Measurements from ENCODE around the gene FOXL1. TPM values are rescaled to one million over a fixed set of nuclear protein-coding genes. Genes with fewer than 3 reads are reported as not detected.

The FOXL1 gene
- total RNA-seq, 3 donors from 2014 or later (not counting 1 experiment from before 2014, with no cell fraction given): 0.10 TPM; not detected in 2

GRCh38 chr16:86621966-86622365 lies 43.6 kb downstream of the FOXL1 start:
- no peak overlapping the region for H3K27ac ChIP-seq (ENCODE audit: low read length)
- H3K9me3 ChIP-seq (ENCODE audit: control insufficient read depth, insufficient read depth, low read length): no peaks in the 10 kb centered on the region
- no peak for DNase-seq
- H3K27ac Mint-ChIP-seq: no peak overlapping the region
- 89% methylated on average over 10 of the region's 10 CpGs for WGBS (ENCODE audit: insufficient coverage)
- no peaks in the 10 kb centered on the region for H3K4me1 ChIP-seq (ENCODE audit: control insufficient read depth, insufficient read depth, low read length)
- no peak overlapping the region for H3K4me3 ChIP-seq (ENCODE audit: low read length)
- H3K9me3 Mint-ChIP-seq: no peaks in the 10 kb centered on the region
- H3K27me3 Mint-ChIP-seq (ENCODE audit: low read depth in 2 of 2): no peaks in the 10 kb centered on the region
- no peaks in the 10 kb centered on the region for H3K4me1 Mint-ChIP-seq
- H3K36me3 Mint-ChIP-seq: no peaks in the 10 kb centered on the region
- H3K4me3 Mint-ChIP-seq: no peak overlapping the region
- no peaks in the 10 kb centered on the region for H3K27me3 ChIP-seq (ENCODE audit: control insufficient read depth, insufficient read depth, low read length)
- intact Hi-C loops (cut with micrococcal nuclease): no loop called here
- ATAC-seq: no peak
- H3K36me3 ChIP-seq (ENCODE audit: control insufficient read depth, insufficient read depth, low read length): no peaks in the 10 kb centered on the region
- no peak for TF ChIP-seq CTCF (IDR thresholded peaks at IDR 0.05)

GRCh38 chr16:86622700-86623615 lies 44.6 kb downstream of the FOXL1 start:
- TF ChIP-seq CTCF (IDR thresholded peaks at IDR 0.05): no peak
- no peaks in the 10 kb centered on the region for H3K36me3 ChIP-seq (ENCODE audit: control insufficient read depth, insufficient read depth, low read length)
- Mint-ChIP-seq H3K36me3 (no peaks in the 10 kb centered on the region), H3K27ac (no peak overlapping the region), H3K4me1 (no peaks in the 10 kb centered on the region), H3K4me3 (no peak overlapping the region), H3K27me3 (ENCODE audit: low read depth in 2 of 2) (no peaks in the 10 kb centered on the region), H3K9me3 (no peaks in the 10 kb centered on the region)
- H3K4me3 ChIP-seq (ENCODE audit: low read length): no peak overlapping the region
- DNase-seq (no peak), ATAC-seq (no peak)
- 89% methylated on average over 16 of the region's 16 CpGs for WGBS (ENCODE audit: insufficient coverage)
- intact Hi-C loops (cut with micrococcal nuclease): no loop called here
- H3K9me3 ChIP-seq (ENCODE audit: control insufficient read depth, insufficient read depth, low read length): no peaks in the 10 kb centered on the region
- H3K27ac ChIP-seq (ENCODE audit: low read length): no peak overlapping the region
- H3K27me3 ChIP-seq (ENCODE audit: control insufficient read depth, insufficient read depth, low read length): no peaks in the 10 kb centered on the region
- H3K4me1 ChIP-seq (ENCODE audit: control insufficient read depth, insufficient read depth, low read length): no peaks in the 10 kb centered on the region

- no peaks in the 10 kb centered on the region for H3K27me3 Mint-ChIP-seq (ENCODE audit: low read depth in 2 of 2)
- H3K4me3 Mint-ChIP-seq: no peak overlapping the region
- H3K9me3 Mint-ChIP-seq: no peaks in the 10 kb centered on the region
- Histone ChIP-seq H3K4me3 (ENCODE audit: low read length) (no peak overlapping the region), H3K27me3 (ENCODE audit: control insufficient read depth, insufficient read depth, low read length) (no peaks in the 10 kb centered on the region), H3K36me3 (ENCODE audit: control insufficient read depth, insufficient read depth, low read length) (no peaks in the 10 kb centered on the region), H3K27ac (ENCODE audit: low read length) (no peak overlapping the region), H3K9me3 (ENCODE audit: control insufficient read depth, insufficient read depth, low read length) (no peaks in the 10 kb centered on the region), H3K4me1 (ENCODE audit: control insufficient read depth, insufficient read depth, low read length) (no peaks in the 10 kb centered on the region)
- no peaks in the 10 kb centered on the region for H3K36me3 Mint-ChIP-seq
- H3K4me1 Mint-ChIP-seq: no peaks in the 10 kb centered on the region
- DNase-seq (no peak), ATAC-seq (no peak)
- 90% methylated on average over 17 of the region's 17 CpGs for WGBS (ENCODE audit: insufficient coverage)
- TF ChIP-seq CTCF (IDR thresholded peaks at IDR 0.05): no peak
- intact Hi-C loops (cut with micrococcal nuclease): no loop called here
- H3K27ac Mint-ChIP-seq: no peak overlapping the region
These were observed 46.7 kb downstream of the FOXL1 start for GRCh38 chr16:86625029-86625428.
